Naive B cell (primary cell): ENCODE measurements around the gene TMEM236. TPM values are rescaled to one million over a fixed set of nuclear protein-coding genes. Genes with fewer than 3 reads are reported as not detected.
"Not testable (repeated sequence)": the region's sequence is repeated elsewhere in the genome, so short reads cannot be mapped to it uniquely, and the experiment has no call there.

Source experiments
- ATAC-seq, 2 donors: fragments of 150-1000 bp; cut with Tn5 transposase; 2 replicates each; pipeline ENCODE4 v1.10.0; 2021; ENCODE audit warnings: low read depth in 2 of 2, mild to moderate bottlenecking in 2 of 2, moderate library complexity in 2 of 2
- DNase-seq: peaks from one replicate; pipeline ENCODE4 v3.0.0; 2022
- H3K27ac Mint-ChIP-seq, 6 donors: one replicate each; pipeline ENCODE4 v1.8.0; 2020 to 2022; ENCODE audit warnings: mild to moderate bottlenecking in 6 of 6, mixed read lengths in 6 of 6, moderate library complexity in 5 of 6, inconsistent platforms in 2 of 6
- H3K27me3 Mint-ChIP-seq, 3 donors: one replicate each; pipeline ENCODE4 v1.8.0; 2021 to 2022; ENCODE audit warnings: mixed read lengths in 3 of 3, mild to moderate bottlenecking in 1 of 3
- H3K36me3 Mint-ChIP-seq, 2 donors: one replicate each; pipeline ENCODE4 v1.8.0; 2020 to 2022; ENCODE audit warnings: mixed read lengths in 2 of 2, inconsistent platforms in 1 of 2, mild to moderate bottlenecking in 1 of 2
- H3K4me1 Mint-ChIP-seq, 3 donors: one replicate each; pipeline ENCODE4 v1.8.0; 2020 to 2022; ENCODE audit warnings: mixed read lengths in 3 of 3, inconsistent platforms in 1 of 3, mild to moderate bottlenecking in 1 of 3, moderate library complexity in 1 of 3
- H3K4me3 Mint-ChIP-seq, 8 donors: one replicate each; pipeline ENCODE4 v1.8.0; 2020 to 2022; ENCODE audit warnings: mild to moderate bottlenecking in 8 of 8, mixed read lengths in 8 of 8, moderate library complexity in 8 of 8, inconsistent platforms in 2 of 8
- H3K9me3 Mint-ChIP-seq, 7 donors: one replicate each; pipeline ENCODE4 v1.8.0; 2020 to 2022; ENCODE audit warnings: mixed read lengths in 7 of 7, mild to moderate bottlenecking in 5 of 7, inconsistent platforms in 2 of 7, moderate library complexity in 1 of 7
- polyA plus RNA-seq, 6 donors: library from polyadenylated mRNA; unstranded; fragments of 300-500 nt; fragmentation: Illumina TruSeq; gene quantifications; one replicate each; pipeline ENCODE4 v1.2.3, GENCODE V29; 2021; ENCODE audit warnings: low read depth in 6 of 6

The TMEM236 gene
- not detected for polyA plus RNA-seq

GRCh38 chr10:17751781-17752445 lies at the start of gene TMEM236:
TSS of gene TMEM236 (plus strand) at chr10:17752201. CDS start at chr10:17752296, 95 bp downstream.
- H3K27me3 Mint-ChIP-seq: no peaks in the 10 kb centered on the region
- H3K36me3 Mint-ChIP-seq: no peaks in the 10 kb centered on the region
- H3K9me3 Mint-ChIP-seq: no peaks in the 10 kb centered on the region
- H3K4me3 Mint-ChIP-seq: no peak within 1 kb of the TSS
- DNase-seq (no peak), ATAC-seq (no peak)
- H3K4me1 Mint-ChIP-seq: peaks cover 0 to 7% (median 1%) of the 10 kb centered on the region in 3 donors
- H3K27ac Mint-ChIP-seq: peak within 1 kb of the TSS in 1 of 6 donors; percentile 42

- Mint-ChIP-seq H3K9me3 (no peaks in the 10 kb centered on the region), H3K36me3 (peaks cover 0 to 23% of the 10 kb centered on the region in 2 donors), H3K27ac (no peak overlapping the region), H3K27me3 (no peaks in the 10 kb centered on the region), H3K4me1 (no peaks in the 10 kb centered on the region), H3K4me3 (no peak overlapping the region)
- ATAC-seq (no peak), DNase-seq (no peak)
Observed at GRCh38 chr10:17703706-17704105, 48.3 kb upstream of the TMEM236 start.

- Mint-ChIP-seq H3K27me3 (no peaks in the 10 kb centered on the region), H3K36me3 (peaks cover 19 to 24% of the 10 kb centered on the region in 2 donors), H3K27ac (no peak overlapping the region), H3K4me3 (no peak overlapping the region), H3K4me1 (no peaks in the 10 kb centered on the region), H3K9me3 (no peaks in the 10 kb centered on the region)
- ATAC-seq: no peak
- DNase-seq: no peak
Observed at GRCh38 chr10:17708821-17709220, 43.2 kb upstream of the TMEM236 start.

- Mint-ChIP-seq H3K36me3 (peaks cover 21 to 31% of the 10 kb centered on the region in 2 donors), H3K27ac (no peak overlapping the region), H3K4me3 (no peak overlapping the region), H3K27me3 (no peaks in the 10 kb centered on the region), H3K4me1 (no peaks in the 10 kb centered on the region), H3K9me3 (no peaks in the 10 kb centered on the region)
- no peak for ATAC-seq
- no peak for DNase-seq
Observed at GRCh38 chr10:17709492-17709891, 42.5 kb upstream of the TMEM236 start.

- ATAC-seq (no peak), DNase-seq (no peak)
- H3K4me3 Mint-ChIP-seq: no peak overlapping the region
- H3K27ac Mint-ChIP-seq: peak overlapping the region in 2 of 6 donors; percentile 18 to 31
- H3K36me3 Mint-ChIP-seq: peaks cover 27 to 33% of the 10 kb centered on the region in 2 donors
- H3K27me3 Mint-ChIP-seq: no peaks in the 10 kb centered on the region
- H3K4me1 Mint-ChIP-seq: no peaks in the 10 kb centered on the region
- H3K9me3 Mint-ChIP-seq: no peaks in the 10 kb centered on the region
Observed at GRCh38 chr10:17710181-17710580, 41.8 kb upstream of the TMEM236 start.

GRCh38 chr10:17712053-17712452 lies 39.9 kb upstream of the TMEM236 start:
- ATAC-seq (no peak), DNase-seq (no peak)
- Mint-ChIP-seq H3K4me1 (no peaks in the 10 kb centered on the region), H3K27ac (no peak overlapping the region), H3K27me3 (no peaks in the 10 kb centered on the region), H3K4me3 (no peak overlapping the region), H3K9me3 (no peaks in the 10 kb centered on the region), H3K36me3 (peaks cover 33 to 38% of the 10 kb centered on the region in 2 donors)

GRCh38 chr10:17712717-17713471 lies 39.1 kb upstream of the TMEM236 start:
- no peak for ATAC-seq
- Mint-ChIP-seq H3K4me1 (no peaks in the 10 kb centered on the region), H3K27me3 (no peaks in the 10 kb centered on the region), H3K36me3 (peaks cover 41 to 42% of the 10 kb centered on the region in 2 donors), H3K9me3 (no peaks in the 10 kb centered on the region), H3K27ac (peak overlapping the region in 1 of 6 donors; percentile 79), H3K4me3 (no peak overlapping the region)
- no peak for DNase-seq

GRCh38 chr10:17713758-17714157 lies 38.2 kb upstream of the TMEM236 start:
- H3K4me3 Mint-ChIP-seq: no peak overlapping the region
- peak overlapping the region in 1 of 6 donors; percentile 54 for H3K27ac Mint-ChIP-seq

GRCh38 chr10:17716161-17716560 lies 35.8 kb upstream of the TMEM236 start:
- DNase-seq: no peak
- no peak for ATAC-seq
- H3K36me3 Mint-ChIP-seq: peaks cover 37 to 38% of the 10 kb centered on the region in 2 donors
- no peaks in the 10 kb centered on the region for H3K4me1 Mint-ChIP-seq
- no peak overlapping the region for H3K4me3 Mint-ChIP-seq
- H3K27me3 Mint-ChIP-seq: no peaks in the 10 kb centered on the region
- H3K27ac Mint-ChIP-seq: peak overlapping the region in 1 of 6 donors; percentile 61
- H3K9me3 Mint-ChIP-seq: peaks cover 0 to 1% (median 0%) of the 10 kb centered on the region in 7 donors

More at GRCh38 chr10:17713758-17714157, 38.2 kb upstream of the TMEM236 start:
- Mint-ChIP-seq H3K4me1 (no peaks in the 10 kb centered on the region), H3K36me3 (peaks cover 41 to 42% of the 10 kb centered on the region in 2 donors), H3K9me3 (no peaks in the 10 kb centered on the region), H3K27me3 (no peaks in the 10 kb centered on the region)
- no peak for DNase-seq
- ATAC-seq: no peak

GRCh38 chr10:17722317-17723014 lies 29.5 kb upstream of the TMEM236 start:
- not testable (repeated sequence) for H3K9me3 Mint-ChIP-seq, H3K4me1 Mint-ChIP-seq

GRCh38 chr10:17725703-17726102 lies 26.3 kb upstream of the TMEM236 start:
- ATAC-seq: no peak
- no peaks in the 10 kb centered on the region for H3K4me1 Mint-ChIP-seq

More at GRCh38 chr10:17722317-17723014, 29.5 kb upstream of the TMEM236 start:
- Mint-ChIP-seq H3K27ac (peak overlapping the region in 1 of 6 donors; percentile 57), H3K36me3 (peaks cover 3 to 12% of the 10 kb centered on the region in 2 donors)
- ATAC-seq, H3K27me3 Mint-ChIP-seq, DNase-seq, H3K4me3 Mint-ChIP-seq: not testable (repeated sequence)

GRCh38 chr10:17729630-17730029 lies 22.4 kb upstream of the TMEM236 start:
- DNase-seq (no peak), ATAC-seq (no peak)
- Mint-ChIP-seq H3K4me1 (peaks cover 0 to 6% (median 0%) of the 10 kb centered on the region in 3 donors), H3K9me3 (no peaks in the 10 kb centered on the region), H3K4me3 (no peak overlapping the region), H3K27ac (no peak overlapping the region), H3K36me3 (no peaks in the 10 kb centered on the region), H3K27me3 (no peaks in the 10 kb centered on the region)

More at GRCh38 chr10:17725703-17726102, 26.3 kb upstream of the TMEM236 start:
- Mint-ChIP-seq H3K9me3 (peaks cover 0 to 7% (median 0%) of the 10 kb centered on the region in 7 donors), H3K27me3 (no peaks in the 10 kb centered on the region), H3K36me3 (no peaks in the 10 kb centered on the region), H3K4me3 (no peak overlapping the region), H3K27ac (no peak overlapping the region)
- DNase-seq: no peak

- no peaks in the 10 kb centered on the region for H3K27me3 Mint-ChIP-seq
Observed at GRCh38 chr10:17730667-17731066, 21.3 kb upstream of the TMEM236 start.

More at GRCh38 chr10:17730667-17731066, 21.3 kb upstream of the TMEM236 start:
- H3K27ac Mint-ChIP-seq: peak overlapping the region in 1 of 6 donors; percentile 70
- no peaks in the 10 kb centered on the region for H3K9me3 Mint-ChIP-seq
- ATAC-seq (no peak), DNase-seq (no peak)
- peaks cover 0 to 6% (median 0%) of the 10 kb centered on the region in 3 donors for H3K4me1 Mint-ChIP-seq
- H3K36me3 Mint-ChIP-seq: no peaks in the 10 kb centered on the region
- no peak overlapping the region for H3K4me3 Mint-ChIP-seq
